GM12878 (cell line): Measurements from ENCODE around the gene HTR6. TPM values are rescaled to one million over a fixed set of nuclear protein-coding genes. Genes with fewer than 3 reads are reported as not detected.

Experiments
- BACH1 ChIP-seq: fragments of 450-650 bp; IDR thresholded peaks from 2 replicates; pipeline ENCODE4 v1.6.1; 2017; ENCODE audit warnings: mild to moderate bottlenecking, borderline replicate concordance
- CHD2 ChIP-seq: IDR thresholded peaks from 2 replicates; pipeline ENCODE4 v1.6.1; 2011; ENCODE audit warnings: low read depth, low read length, improper control_type of control experiment, borderline replicate concordance
- CREM ChIP-seq: IDR thresholded peaks from 2 replicates; pipeline ENCODE4 v1.6.1; 2014; ENCODE audit warnings: antibody characterized with exemption, low read depth
- KAT2A ChIP-seq: conservative IDR thresholded peaks from 2 replicates; pipeline ENCODE4 v1.6.1; 2011; ENCODE audit warnings: low read depth, low read length; ENCODE audit not compliant: control insufficient read depth
- MEF2B ChIP-seq: fragments of 450-650 bp; IDR thresholded peaks from 2 replicates; pipeline ENCODE4 v1.6.1; 2018; ENCODE audit warnings: mild to moderate bottlenecking, moderate library complexity; ENCODE audit not compliant: partially characterized antibody, poor library complexity, severe bottlenecking
- NFYA ChIP-seq: IDR thresholded peaks from 2 replicates; pipeline ENCODE4 v1.6.1; 2011; ENCODE audit warnings: low read depth, mild to moderate bottlenecking, low read length, improper control_type of control experiment, borderline replicate concordance
- PAX5 ChIP-seq: IDR thresholded peaks from 2 replicates; pipeline ENCODE4 v1.6.1; 2011; ENCODE audit warnings: low read depth, low read length, borderline replicate concordance
- PKNOX1 ChIP-seq: fragments of 450-650 bp; IDR thresholded peaks from 2 replicates; pipeline ENCODE4 v1.6.1; 2016; ENCODE audit warnings: mild to moderate bottlenecking
- POU2F2 ChIP-seq: IDR thresholded peaks from 3 replicates; pipeline ENCODE4 v1.6.1; 2011; ENCODE audit warnings: low read depth, mild to moderate bottlenecking, low read length, borderline replicate concordance
- PRDM15 ChIP-seq: fragments of 450-650 bp; formaldehyde crosslinking; IDR thresholded peaks from 2 replicates; pipeline ENCODE4 v1.4.0; 2020; ENCODE audit warnings: mild to moderate bottlenecking, moderate library complexity
- RCOR1 ChIP-seq: conservative IDR thresholded peaks from 2 replicates; pipeline ENCODE4 v1.6.1; 2012; ENCODE audit warnings: low read depth, low read length, improper control_type of control experiment
- SPI1 ChIP-seq: IDR thresholded peaks from 2 replicates; pipeline ENCODE4 v1.6.1; 2011; ENCODE audit warnings: low read depth, mild to moderate bottlenecking, low read length, moderate library complexity, borderline replicate concordance; ENCODE audit not compliant: insufficient read depth
- ZBTB33 ChIP-seq: fragments of 450-650 bp; IDR thresholded peaks from 2 replicates; pipeline ENCODE4 v1.6.1; 2017; ENCODE audit warnings: mild to moderate bottlenecking
- polyA plus RNA-seq, 11 experiments: library from polyadenylated mRNA; depleted of rRNA in 4 of 11; unstranded in 6 of 11; stranded (reverse) in 5 of 11; fragments of >200 nt; fragmentation: Nextera tagmentation in 4 of 11; fragmentation: Illumina TruSeq in 1 of 11; extraction: Ambion mirVana in 4 of 11; extraction: Trizol in 1 of 11; gene quantifications; 1 replicate in 1 of 11; 2 replicates in 10 of 11; pipeline versions ENCODE4 v1.2.1 to v1.2.3, GENCODE V29; 2011 to 2016; ENCODE audit warnings: inconsistent platforms in 2 of 11, missing spikeins in 2 of 11, low read depth in 1 of 11
- total RNA-seq, 4 experiments: library from RNA; depleted of rRNA in 3 of 4; stranded (reverse); fragments of >200 nt in 3 of 4; fragmentation: Illumina TruSeq in 1 of 4; extraction: Trizol in 1 of 4; gene quantifications; 2 replicates each; pipeline versions ENCODE4 v1.2.1 to v1.2.3, GENCODE V29; 2013 to 2021
- TF ChIP-seq, protein P1 (sequence below): fragments of 450-650 bp; IDR thresholded peaks from 2 replicates; pipeline ENCODE4 v1.6.1; 2017; ENCODE audit warnings: low read depth, mild to moderate bottlenecking, moderate library complexity
- TF ChIP-seq, protein P2 (sequence below): IDR thresholded peaks from 2 replicates; pipeline ENCODE4 v1.6.1; 2012; ENCODE audit warnings: low read length, inconsistent platforms
- TF ChIP-seq, protein P3 (sequence below), 3 experiments: IDR thresholded peaks in 2 of 3; conservative IDR thresholded peaks in 1 of 3; 2 replicates each; pipeline ENCODE4 v1.5.1; 2011; ENCODE audit warnings: low read depth in 3 of 3, low read length in 3 of 3, mild to moderate bottlenecking in 3 of 3, control low read depth in 2 of 3, moderate library complexity in 2 of 3, inconsistent platforms in 1 of 3, mixed read lengths in 1 of 3; ENCODE audit not compliant: control insufficient read depth in 2 of 3, insufficient read depth in 1 of 3; ENCODE audit errors: extremely low read depth in 1 of 3

The HTR6 gene
- total and polyA plus RNA-seq, 10 of the 15 experiments (the other 5 are each of a cell fraction or from before 2014, with no cell fraction given) = 0.03 to 5.3 (median 1.7) TPM; not detected in 2

GRCh38 chr1:19710825-19711611 is 46.3 kb downstream of the HTR6 start (continued):
- no peak for TF ChIP-seq PRDM15 (CRISPR knock-in tag)
- no peak; the same call in 1 of the 2 replicates for TF ChIP-seq CREM
- TF ChIP-seq, protein P1, sequence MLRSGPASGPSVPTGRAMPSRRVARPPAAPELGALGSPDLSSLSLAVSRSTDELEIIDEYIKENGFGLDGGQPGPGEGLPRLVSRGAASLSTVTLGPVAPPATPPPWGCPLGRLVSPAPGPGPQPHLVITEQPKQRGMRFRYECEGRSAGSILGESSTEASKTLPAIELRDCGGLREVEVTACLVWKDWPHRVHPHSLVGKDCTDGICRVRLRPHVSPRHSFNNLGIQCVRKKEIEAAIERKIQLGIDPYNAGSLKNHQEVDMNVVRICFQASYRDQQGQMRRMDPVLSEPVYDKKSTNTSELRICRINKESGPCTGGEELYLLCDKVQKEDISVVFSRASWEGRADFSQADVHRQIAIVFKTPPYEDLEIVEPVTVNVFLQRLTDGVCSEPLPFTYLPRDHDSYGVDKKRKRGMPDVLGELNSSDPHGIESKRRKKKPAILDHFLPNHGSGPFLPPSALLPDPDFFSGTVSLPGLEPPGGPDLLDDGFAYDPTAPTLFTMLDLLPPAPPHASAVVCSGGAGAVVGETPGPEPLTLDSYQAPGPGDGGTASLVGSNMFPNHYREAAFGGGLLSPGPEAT = peak; percentile 81
- TF ChIP-seq CHD2 = no peak
- TF ChIP-seq POU2F2 = no peak; the same call in 1 of the 3 replicates
- TF ChIP-seq SPI1 = no peak
- TF ChIP-seq, protein P2, sequence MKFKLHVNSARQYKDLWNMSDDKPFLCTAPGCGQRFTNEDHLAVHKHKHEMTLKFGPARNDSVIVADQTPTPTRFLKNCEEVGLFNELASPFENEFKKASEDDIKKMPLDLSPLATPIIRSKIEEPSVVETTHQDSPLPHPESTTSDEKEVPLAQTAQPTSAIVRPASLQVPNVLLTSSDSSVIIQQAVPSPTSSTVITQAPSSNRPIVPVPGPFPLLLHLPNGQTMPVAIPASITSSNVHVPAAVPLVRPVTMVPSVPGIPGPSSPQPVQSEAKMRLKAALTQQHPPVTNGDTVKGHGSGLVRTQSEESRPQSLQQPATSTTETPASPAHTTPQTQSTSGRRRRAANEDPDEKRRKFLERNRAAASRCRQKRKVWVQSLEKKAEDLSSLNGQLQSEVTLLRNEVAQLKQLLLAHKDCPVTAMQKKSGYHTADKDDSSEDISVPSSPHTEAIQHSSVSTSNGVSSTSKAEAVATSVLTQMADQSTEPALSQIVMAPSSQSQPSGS = peak; percentile 92
- TF ChIP-seq, protein P3, sequence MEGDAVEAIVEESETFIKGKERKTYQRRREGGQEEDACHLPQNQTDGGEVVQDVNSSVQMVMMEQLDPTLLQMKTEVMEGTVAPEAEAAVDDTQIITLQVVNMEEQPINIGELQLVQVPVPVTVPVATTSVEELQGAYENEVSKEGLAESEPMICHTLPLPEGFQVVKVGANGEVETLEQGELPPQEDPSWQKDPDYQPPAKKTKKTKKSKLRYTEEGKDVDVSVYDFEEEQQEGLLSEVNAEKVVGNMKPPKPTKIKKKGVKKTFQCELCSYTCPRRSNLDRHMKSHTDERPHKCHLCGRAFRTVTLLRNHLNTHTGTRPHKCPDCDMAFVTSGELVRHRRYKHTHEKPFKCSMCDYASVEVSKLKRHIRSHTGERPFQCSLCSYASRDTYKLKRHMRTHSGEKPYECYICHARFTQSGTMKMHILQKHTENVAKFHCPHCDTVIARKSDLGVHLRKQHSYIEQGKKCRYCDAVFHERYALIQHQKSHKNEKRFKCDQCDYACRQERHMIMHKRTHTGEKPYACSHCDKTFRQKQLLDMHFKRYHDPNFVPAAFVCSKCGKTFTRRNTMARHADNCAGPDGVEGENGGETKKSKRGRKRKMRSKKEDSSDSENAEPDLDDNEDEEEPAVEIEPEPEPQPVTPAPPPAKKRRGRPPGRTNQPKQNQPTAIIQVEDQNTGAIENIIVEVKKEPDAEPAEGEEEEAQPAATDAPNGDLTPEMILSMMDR (IDR thresholded peaks at IDR 0.05 in 2 of 3, conservative IDR thresholded peaks at IDR 0.05 in 1 of 3; ENCODE audit: control insufficient read depth in 2 of 3, extremely low read depth in 1 of 3, insufficient read depth in 1 of 3, low read depth in 3 of 3, low read length in 3 of 3) = no peak
- TF ChIP-seq RCOR1 = no peak
- peak; percentile 51; the same call in 1 of the 2 replicates for TF ChIP-seq PAX5
- no peak for TF ChIP-seq BACH1
- TF ChIP-seq NFYA = no peak
- peak; percentile 53 for TF ChIP-seq MEF2B
- TF ChIP-seq ZBTB33 = no peak
- 0 out of 2 replicates have a peak, but pooled peaks have one; percentile 44 for TF ChIP-seq PKNOX1
- TF ChIP-seq KAT2A = no peak
